Activated gamma-delta T cell (primary cell): Measurements from ENCODE around the gene KRTAP4-3.
"Not testable (repeated sequence)": the region's sequence is repeated elsewhere in the genome, so short reads cannot be mapped to it uniquely, and the experiment has no call there.

Experiments
- DNase-seq: peaks from one replicate; lab custom pipeline; 2025; lab: John Stamatoyannopoulos, UW

The KRTAP4-3 gene

GRCh38 chr17:41117846-41118386, 50.1 kb downstream of the KRTAP4-3 start, which contains the start of gene KRTAP4-11:
TSS of gene KRTAP4-11 (minus strand) at chr17:41118373. CDS start at chr17:41118315, 58 bp downstream.
- not testable (repeated sequence) for DNase-seq
